GM23248 (cell line): ENCODE results near the gene GOLGA7B. TPM values are rescaled to one million over a fixed set of nuclear protein-coding genes. Genes with fewer than 3 reads are reported as not detected.

ENCODE experiments used
- DNase-seq: peaks from one replicate; pipeline ENCODE4 v3.0.0-alpha.2; 2015
- H2AFZ ChIP-seq: fragments of 200-600 bp; sonication (generic); 2 replicates; pipeline ENCODE4 v1.6.1; 2016; ENCODE audit warnings: antibody characterized with exemption
- H3F3A ChIP-seq: fragments of 200-600 bp; sonication (generic); 2 replicates; pipeline ENCODE4 v1.6.1; 2016; ENCODE audit warnings: mild to moderate bottlenecking, antibody characterized with exemption, mixed run types; ENCODE audit not compliant: insufficient read depth
- H3K27ac ChIP-seq: fragments of 200-600 bp; sonication (generic); 2 replicates; pipeline ENCODE4 v1.5.1; 2016; ENCODE audit warnings: mild to moderate bottlenecking
- H3K27me3 ChIP-seq: fragments of 200-600 bp; sonication (generic); replicated peaks from 2 replicates; pipeline ENCODE4 v1.6.1; 2016; ENCODE audit warnings: mild to moderate bottlenecking; ENCODE audit not compliant: insufficient read depth
- H3K36me3 ChIP-seq: fragments of 200-600 bp; sonication (generic); 2 replicates; pipeline ENCODE4 v1.6.1; 2016; ENCODE audit warnings: low read depth, mild to moderate bottlenecking
- H3K4me1 ChIP-seq: fragments of 200-600 bp; sonication (generic); 2 replicates; pipeline ENCODE4 v1.6.1; 2016; ENCODE audit warnings: mild to moderate bottlenecking; ENCODE audit not compliant: insufficient read depth
- H3K4me2 ChIP-seq: fragments of 200-600 bp; sonication (generic); one replicate; pipeline ENCODE4 v1.6.1; 2016; ENCODE audit warnings: mild to moderate bottlenecking; ENCODE audit not compliant: unreplicated experiment
- H3K4me3 ChIP-seq: fragments of 200-600 bp; sonication (generic); 2 replicates; pipeline ENCODE4 v1.5.1; 2016; ENCODE audit warnings: mild to moderate bottlenecking
- H3K79me2 ChIP-seq: fragments of 200-600 bp; sonication (generic); 2 replicates; pipeline ENCODE4 v1.6.1; 2016; ENCODE audit warnings: mild to moderate bottlenecking; ENCODE audit not compliant: insufficient read depth
- H3K9ac ChIP-seq: fragments of 200-600 bp; sonication (generic); 2 replicates; pipeline ENCODE4 v1.6.1; 2016; ENCODE audit warnings: mild to moderate bottlenecking
- H3K9me2 ChIP-seq: fragments of 200-600 bp; sonication (generic); 2 replicates; pipeline ENCODE4 v1.6.1; 2016; ENCODE audit warnings: mixed run types, mild to moderate bottlenecking, moderate library complexity; ENCODE audit not compliant: insufficient read depth
- H3K9me3 ChIP-seq: fragments of 200-600 bp; sonication (generic); one replicate; pipeline ENCODE4 v1.6.1; 2017; ENCODE audit warnings: low read depth
- H4K20me1 ChIP-seq: fragments of 200-600 bp; sonication (generic); 2 replicates; pipeline ENCODE4 v1.6.0; 2016; ENCODE audit not compliant: insufficient read depth
- EZH2 ChIP-seq: fragments of 200-600 bp; sonication (generic); IDR thresholded peaks from 2 replicates; pipeline ENCODE4 v1.6.1; 2018; ENCODE audit warnings: antibody characterized with exemption, mild to moderate bottlenecking; ENCODE audit not compliant: insufficient read depth, poor library complexity, severe bottlenecking
- EZH2phosphoT487 ChIP-seq: fragments of 200-600 bp; sonication (generic); IDR thresholded peaks from 2 replicates; pipeline ENCODE4 v1.6.1; 2018; ENCODE audit warnings: antibody characterized with exemption, moderate library complexity, mild to moderate bottlenecking, low read depth; ENCODE audit not compliant: insufficient read depth
- WGBS, 2 experiments: methylation state at CpG; one replicate each; pipeline ENCODE4 v1.1.6; 2015 to 2017; ENCODE audit warnings: low lambda C conversion rate in 2 of 2, low coverage in 1 of 2; ENCODE audit errors: missing lambda C conversion rate in 2 of 2; 5-methylcytosine and 5-hydroxymethylcytosine counted together
- in situ Hi-C: fragments of 300-500 bp; cut with MboI; formaldehyde crosslinking; loops from 2 replicates; pipeline ENCODE4 v1.15.0; 2020
- polyA plus RNA-seq: library from polyadenylated mRNA; unstranded; fragments of >200 nt; fragmentation: Nextera tagmentation; extraction: Ambion mirVana; gene quantifications from 2 replicates; pipeline ENCODE4 v1.2.1, GENCODE V29; 2016
- total RNA-seq: library from RNA; depleted of rRNA; stranded (reverse); fragments of >200 nt; shearing (Covaris generic); gene quantifications from 2 replicates; pipeline ENCODE4 v1.2.3, GENCODE V29; 2014

GOLGA7B gene
- total and polyA plus RNA-seq, 2 experiments from 2014 or later = not detected

- Histone ChIP-seq H3K36me3 (no peaks in the 10 kb centered on the region), H3K27me3 (peaks cover 32% of the 10 kb centered on the region), H3K9me3 (no peaks in the 10 kb centered on the region), H3K9ac (no peak overlapping the region), H3K9me2 (no peaks in the 10 kb centered on the region), H3K27ac (no peak overlapping the region), H3K79me2 (no peaks in the 10 kb centered on the region), H3F3A (no peaks in the 10 kb centered on the region), H3K4me2 (no peak overlapping the region), H3K4me3 (no peak overlapping the region), H2AFZ (no peak overlapping the region), H4K20me1 (no peaks in the 10 kb centered on the region), H3K4me1 (peaks cover 5% of the 10 kb centered on the region; the same call in 1 of the 2 replicates)
- TF ChIP-seq EZH2 = no peak
- no peak for TF ChIP-seq EZH2phosphoT487
- DNase-seq = no peak
- 61 to 67% methylated on average over 2 of the region's 2 CpGs for WGBS, 2 experiments
- in situ Hi-C loops = no loop called here
Measured at GRCh38 chr10:97892506-97892905, 42.9 kb downstream of the GOLGA7B start.

- H3K4me2 ChIP-seq = no peak overlapping the region
- no peaks in the 10 kb centered on the region for H3K79me2 ChIP-seq
- no peak overlapping the region for H2AFZ ChIP-seq
- H3K27ac ChIP-seq = no peak overlapping the region
- peaks cover 5% of the 10 kb centered on the region; the same call in 1 of the 2 replicates for H3K4me1 ChIP-seq
- H3K4me3 ChIP-seq = no peak overlapping the region
- DNase-seq = no peak
- H3K9ac ChIP-seq = no peak overlapping the region
- no peaks in the 10 kb centered on the region for H3K36me3 ChIP-seq
- WGBS, 2 experiments = 18 to 35% methylated on average over 2 of the region's 2 CpGs
- in situ Hi-C loops = no loop called here
- H3K27me3 ChIP-seq = peaks cover 34% of the 10 kb centered on the region
- no peak for TF ChIP-seq EZH2phosphoT487
- TF ChIP-seq EZH2 = no peak
- no peaks in the 10 kb centered on the region for H3F3A ChIP-seq
- no peaks in the 10 kb centered on the region for H4K20me1 ChIP-seq
- no peaks in the 10 kb centered on the region for H3K9me2 ChIP-seq
- no peaks in the 10 kb centered on the region for H3K9me3 ChIP-seq
Measured at GRCh38 chr10:97892939-97893338, 43.3 kb downstream of the GOLGA7B start.

- TF ChIP-seq EZH2 = no peak
- TF ChIP-seq EZH2phosphoT487 = no peak
- Histone ChIP-seq H2AFZ (no peak overlapping the region), H3K27me3 (peaks cover 34% of the 10 kb centered on the region), H3F3A (no peaks in the 10 kb centered on the region), H3K27ac (no peak overlapping the region), H3K9me2 (no peaks in the 10 kb centered on the region), H3K79me2 (no peaks in the 10 kb centered on the region), H3K9ac (no peak overlapping the region), H4K20me1 (no peaks in the 10 kb centered on the region), H3K4me2 (no peak overlapping the region), H3K9me3 (no peaks in the 10 kb centered on the region), H3K4me3 (no peak overlapping the region), H3K36me3 (no peaks in the 10 kb centered on the region), H3K4me1 (peaks cover 4% of the 10 kb centered on the region; the same call in 1 of the 2 replicates)
- in situ Hi-C loops = no loop called here
- DNase-seq = no peak
- WGBS, 2 experiments = 59 to 62% methylated on average over 3 of the region's 3 CpGs
Measured at GRCh38 chr10:97894092-97894491, 44.4 kb downstream of the GOLGA7B start.

- H3K79me2 ChIP-seq = no peaks in the 10 kb centered on the region
- TF ChIP-seq EZH2 (no peak), EZH2phosphoT487 (no peak)
- H3K4me1 ChIP-seq = no peaks in the 10 kb centered on the region
- peaks cover 34% of the 10 kb centered on the region for H3K27me3 ChIP-seq
- no peak overlapping the region for H3K27ac ChIP-seq
- no peak overlapping the region for H2AFZ ChIP-seq
- WGBS, 2 experiments = 61 to 63% methylated on average over 13 of the region's 13 CpGs
- in situ Hi-C loops = no loop called here
- no peaks in the 10 kb centered on the region for H3K9me3 ChIP-seq
- H3K4me3 ChIP-seq = no peak overlapping the region
- no peaks in the 10 kb centered on the region for H4K20me1 ChIP-seq
- H3K4me2 ChIP-seq = no peak overlapping the region
- no peaks in the 10 kb centered on the region for H3K9me2 ChIP-seq
- no peak overlapping the region for H3K9ac ChIP-seq
- no peak for DNase-seq
- H3K36me3 ChIP-seq = no peaks in the 10 kb centered on the region
- H3F3A ChIP-seq = no peaks in the 10 kb centered on the region
Measured at GRCh38 chr10:97895084-97895483, 45.4 kb downstream of the GOLGA7B start.

- no peaks in the 10 kb centered on the region for H3K9me3 ChIP-seq
- H2AFZ ChIP-seq = no peak overlapping the region
- in situ Hi-C loops = no loop called here
- TF ChIP-seq EZH2phosphoT487 = no peak
- no peak for TF ChIP-seq EZH2
- H3K79me2 ChIP-seq = no peaks in the 10 kb centered on the region
- H3K27me3 ChIP-seq = peaks cover 34% of the 10 kb centered on the region
- H3K4me3 ChIP-seq = no peak overlapping the region
- no peaks in the 10 kb centered on the region for H3K9me2 ChIP-seq
- H3K4me2 ChIP-seq = no peak overlapping the region
- no peaks in the 10 kb centered on the region for H3K4me1 ChIP-seq
- H3K36me3 ChIP-seq = no peaks in the 10 kb centered on the region
- no peak for DNase-seq
- 67 to 68% methylated on average over 9 of the region's 9 CpGs for WGBS, 2 experiments
- H3F3A ChIP-seq = no peaks in the 10 kb centered on the region
- no peaks in the 10 kb centered on the region for H4K20me1 ChIP-seq
- H3K27ac ChIP-seq = no peak overlapping the region
- no peak overlapping the region for H3K9ac ChIP-seq
Measured at GRCh38 chr10:97895915-97896314, 46.3 kb downstream of the GOLGA7B start.
